ENCODE results near the gene USP12.
A peak's percentile ranks its signal among the peaks of the same experiment; 100 is the strongest.

The USP12 gene

DNA sequence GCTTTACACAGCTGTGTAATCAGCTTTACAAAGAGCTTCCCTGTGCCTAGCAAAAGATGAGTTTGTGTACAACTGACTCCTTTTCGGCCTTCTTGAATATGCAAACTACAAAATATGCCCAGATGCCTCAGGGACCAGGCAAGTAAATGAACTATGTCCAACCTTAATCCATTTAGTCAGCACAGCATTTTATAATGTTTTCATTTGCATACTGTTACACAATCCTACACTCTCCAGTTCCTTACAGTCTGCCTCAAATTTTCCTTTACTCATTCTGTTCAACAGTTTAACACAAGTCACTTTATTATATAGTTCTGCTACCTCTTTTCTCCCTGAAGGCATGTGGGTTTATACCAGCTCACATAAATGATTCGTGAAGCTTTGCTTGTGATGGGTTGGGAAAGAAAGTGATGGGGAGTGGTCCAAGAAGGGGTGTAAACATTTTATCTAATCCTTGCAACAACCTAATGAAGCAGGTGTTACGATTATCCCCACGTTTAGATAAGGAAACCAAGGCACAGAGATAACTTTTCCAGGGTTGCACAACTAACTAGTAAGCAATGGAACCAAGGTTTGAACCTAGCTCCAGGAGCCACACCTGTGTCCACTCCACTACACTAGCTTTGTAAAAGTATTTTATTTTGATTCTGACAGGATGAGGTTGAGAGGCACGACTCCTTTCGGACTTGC lies 3.3 kb upstream of the USP12 start:
- Histone ChIP-seq H3K27me3 (ENCODE audit: low read depth) (no peaks in the 10 kb centered on the region), H3K36me3 (replicated peaks) (no peaks in the 10 kb centered on the region), H3K9me3 (no peaks in the 10 kb centered on the region), H3K4me3 (no peak overlapping the region), H3K4me1 (peaks cover 16% of the 10 kb centered on the region)
- DNase-seq (ENCODE audit: low spot score in 2 of 2) = peak; percentile 34 to 44
- in situ Hi-C loops (cut with MboI; ENCODE audit: low sequenced_read_pairs) = no loop called here

DNA sequence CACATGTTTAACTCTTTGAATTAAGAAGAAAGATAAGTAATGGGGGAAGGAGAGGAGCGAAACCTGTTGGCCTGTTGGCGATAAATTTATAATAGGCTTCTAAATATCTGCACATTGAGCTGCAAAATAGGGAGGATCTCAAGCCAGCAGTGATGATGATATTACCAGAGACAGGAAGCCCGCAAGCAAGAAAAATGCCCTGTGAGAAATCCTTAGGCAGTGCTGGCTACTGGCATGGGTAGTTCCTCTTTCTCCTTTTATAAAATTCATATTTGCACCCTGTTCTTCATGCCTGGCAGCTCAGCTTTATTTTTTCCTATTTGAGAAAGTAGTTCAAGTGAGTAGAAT lies 858 bp upstream of the USP12 start:
- peak overlapping the region; percentile 75 for H3K4me3 ChIP-seq
- DNase-seq (ENCODE audit: low spot score in 2 of 2) = no peak
- in situ Hi-C loops (cut with MboI; ENCODE audit: low sequenced_read_pairs) = no loop called here
- H3K36me3 ChIP-seq (replicated peaks) = no peaks in the 10 kb centered on the region
- no peaks in the 10 kb centered on the region for H3K9me3 ChIP-seq
- H3K4me1 ChIP-seq = peaks cover 22% of the 10 kb centered on the region
- H3K27me3 ChIP-seq (ENCODE audit: low read depth) = no peaks in the 10 kb centered on the region

DNA sequence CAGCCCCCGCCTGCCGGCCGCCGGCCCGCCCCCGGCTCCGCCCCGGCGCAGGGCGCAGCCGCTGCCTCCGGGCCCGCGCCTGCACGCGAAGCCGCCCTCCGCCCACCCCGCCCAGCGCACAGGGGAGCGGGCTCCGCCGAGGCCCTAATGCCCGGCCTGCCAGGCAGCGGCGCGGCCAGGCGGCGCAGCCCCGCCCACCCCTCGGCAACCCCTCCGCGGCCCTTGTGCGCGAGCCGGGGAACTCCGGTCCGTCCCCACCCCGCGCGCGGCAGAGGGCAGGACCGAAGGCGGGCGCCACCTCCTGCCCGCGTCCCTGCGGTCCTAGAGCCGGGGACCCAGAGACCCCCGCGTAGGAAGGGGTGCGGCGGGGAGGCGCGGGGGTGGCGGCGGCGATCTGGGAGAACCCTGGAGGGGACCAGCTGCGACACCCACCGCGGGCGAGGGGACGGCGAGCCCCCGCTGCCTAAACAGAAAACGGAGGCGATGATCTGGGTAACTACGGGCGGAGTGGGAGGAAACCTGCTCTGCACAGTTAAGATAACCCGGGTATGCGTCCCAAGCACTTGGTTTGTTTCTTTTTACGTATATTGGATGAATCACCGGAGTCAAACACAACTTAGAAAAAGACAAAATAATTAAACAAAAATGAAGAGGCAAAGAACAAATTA lies 350 bp upstream of the USP12 start:
- peak overlapping the region; percentile 75 for H3K4me3 ChIP-seq
- in situ Hi-C loops (cut with MboI; ENCODE audit: low sequenced_read_pairs) = no loop called here
- H3K9me3 ChIP-seq = no peaks in the 10 kb centered on the region
- no peaks in the 10 kb centered on the region for H3K27me3 ChIP-seq (ENCODE audit: low read depth)
- H3K4me1 ChIP-seq = peaks cover 22% of the 10 kb centered on the region
- no peaks in the 10 kb centered on the region for H3K36me3 ChIP-seq (replicated peaks)
- DNase-seq (ENCODE audit: low spot score in 2 of 2) = peak; percentile 84 to 94

DNA sequence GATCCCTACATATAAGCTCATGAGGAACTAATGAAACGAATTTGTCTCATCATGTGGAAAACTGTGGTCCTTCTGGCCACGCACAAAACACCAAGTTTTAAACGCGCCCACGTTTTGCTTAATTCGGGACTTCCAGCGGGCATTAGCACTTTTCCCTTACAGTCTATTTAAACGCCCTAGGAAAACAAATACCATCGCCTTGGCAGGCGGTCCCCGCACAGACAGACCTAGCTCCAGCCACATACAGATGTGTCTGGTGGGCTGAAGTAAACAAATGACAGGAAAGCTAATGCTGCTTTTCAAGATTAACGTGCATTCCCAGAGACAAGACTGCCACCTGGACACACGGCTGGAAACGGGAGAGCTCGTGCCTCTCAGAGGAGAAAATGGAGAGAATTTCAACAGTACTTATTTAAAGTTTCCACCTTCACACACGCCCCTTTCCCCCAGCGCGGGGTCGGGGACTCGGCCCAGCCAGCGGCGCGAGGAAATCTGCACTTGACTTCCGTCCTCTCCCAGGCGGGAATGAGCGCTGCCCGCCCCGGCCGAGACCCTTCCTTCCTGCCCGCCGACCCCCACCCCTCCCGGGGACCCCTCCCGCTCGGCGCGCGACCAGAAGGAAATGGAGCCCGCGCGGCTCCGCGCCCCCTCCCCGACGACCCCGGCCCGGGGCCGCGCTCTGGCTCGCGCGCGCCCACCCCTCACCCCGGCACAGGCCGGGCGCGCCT lies 931 bp downstream of the USP12 start:
- Histone ChIP-seq H3K4me3 (peak overlapping the region; percentile 48), H3K9me3 (no peaks in the 10 kb centered on the region), H3K4me1 (peaks cover 22% of the 10 kb centered on the region), H3K36me3 (replicated peaks) (no peaks in the 10 kb centered on the region), H3K27me3 (ENCODE audit: low read depth) (no peaks in the 10 kb centered on the region)
- DNase-seq (ENCODE audit: low spot score in 2 of 2) = peak; percentile 21 to 69
- in situ Hi-C loops (cut with MboI; ENCODE audit: low sequenced_read_pairs) = no loop called here

DNA sequence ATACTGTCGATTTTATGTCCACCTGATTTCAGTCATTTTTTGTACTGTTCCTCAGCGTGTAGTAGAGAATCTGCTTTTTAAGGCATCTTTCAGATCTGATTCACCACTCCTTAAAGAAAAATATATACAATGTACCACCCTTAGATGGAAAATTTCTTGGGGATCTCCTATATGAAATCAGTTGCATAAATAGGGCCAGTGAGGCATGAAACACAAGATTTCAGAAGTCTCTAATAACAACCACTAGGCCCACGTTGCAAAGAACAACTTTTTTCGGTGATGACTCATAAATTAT lies 1.4 kb downstream of the USP12 start:
- Histone ChIP-seq H3K36me3 (replicated peaks) (no peaks in the 10 kb centered on the region), H3K4me1 (peaks cover 22% of the 10 kb centered on the region), H3K4me3 (peak overlapping the region; percentile 48), H3K9me3 (no peaks in the 10 kb centered on the region), H3K27me3 (ENCODE audit: low read depth) (no peaks in the 10 kb centered on the region)
- no peak for DNase-seq (ENCODE audit: low spot score in 2 of 2)
- in situ Hi-C loops (cut with MboI; ENCODE audit: low sequenced_read_pairs) = no loop called here

DNA sequence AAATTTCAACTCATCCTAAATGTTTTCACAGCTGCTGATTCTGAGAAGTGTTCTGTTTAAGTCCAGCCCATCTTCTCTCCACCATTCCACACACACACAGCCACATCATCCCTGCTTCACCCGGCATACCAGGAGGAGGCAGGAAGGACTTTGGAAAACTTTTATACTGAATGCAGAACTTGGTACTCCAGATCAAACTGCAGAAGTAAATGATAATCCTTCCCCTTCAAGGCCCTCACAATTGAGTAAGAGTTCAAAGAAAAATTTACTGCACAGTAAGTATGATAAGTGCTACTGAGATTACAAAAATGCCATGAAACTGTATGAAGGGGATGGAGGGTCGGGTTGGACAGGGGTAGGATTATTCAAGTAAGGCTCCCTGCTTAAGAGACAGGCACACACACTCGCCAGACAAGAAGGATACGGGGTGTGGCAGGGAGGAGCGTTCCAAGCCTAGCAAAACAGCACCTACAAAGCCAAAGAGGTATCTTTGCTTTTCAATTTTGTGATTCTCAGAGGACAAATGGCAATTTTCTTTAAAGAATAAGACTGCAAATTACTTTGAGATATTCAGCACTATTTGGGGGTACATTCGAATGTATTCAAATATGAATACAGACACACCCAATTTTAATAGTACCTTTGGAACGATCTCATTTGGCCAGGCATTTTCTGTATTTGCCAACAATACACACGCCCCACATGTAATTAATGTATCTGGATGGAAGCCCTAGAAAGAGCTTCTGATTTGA lies 2.5 kb downstream of the USP12 start:
- no peak for DNase-seq (ENCODE audit: low spot score in 2 of 2)
- Histone ChIP-seq H3K9me3 (no peaks in the 10 kb centered on the region), H3K4me1 (peaks cover 12% of the 10 kb centered on the region), H3K4me3 (no peak overlapping the region), H3K27me3 (ENCODE audit: low read depth) (no peaks in the 10 kb centered on the region), H3K36me3 (replicated peaks) (no peaks in the 10 kb centered on the region)
- in situ Hi-C loops (cut with MboI; ENCODE audit: low sequenced_read_pairs) = no loop called here

DNA sequence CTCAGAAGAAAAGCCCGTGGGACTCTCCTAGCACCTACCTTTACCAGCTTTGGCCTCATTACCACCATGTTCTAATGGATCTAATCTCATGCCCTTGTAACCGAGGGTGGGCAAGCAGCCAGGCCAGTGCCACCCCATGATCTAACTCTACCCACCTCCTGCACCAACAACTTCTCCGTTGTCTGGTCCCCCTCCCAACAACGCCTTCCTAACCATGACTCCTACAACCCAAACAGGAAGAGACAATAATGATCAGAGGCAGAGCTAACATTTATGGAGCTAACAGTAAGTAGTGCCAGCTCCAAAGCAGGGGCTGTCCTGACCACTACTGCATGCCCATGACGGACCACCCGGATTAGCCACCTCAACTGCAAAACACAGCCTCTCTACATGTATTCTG lies 3.5 kb downstream of the USP12 start:
- in situ Hi-C loops (cut with MboI; ENCODE audit: low sequenced_read_pairs) = no loop called here
- no peak for DNase-seq (ENCODE audit: low spot score in 2 of 2)

DNA sequence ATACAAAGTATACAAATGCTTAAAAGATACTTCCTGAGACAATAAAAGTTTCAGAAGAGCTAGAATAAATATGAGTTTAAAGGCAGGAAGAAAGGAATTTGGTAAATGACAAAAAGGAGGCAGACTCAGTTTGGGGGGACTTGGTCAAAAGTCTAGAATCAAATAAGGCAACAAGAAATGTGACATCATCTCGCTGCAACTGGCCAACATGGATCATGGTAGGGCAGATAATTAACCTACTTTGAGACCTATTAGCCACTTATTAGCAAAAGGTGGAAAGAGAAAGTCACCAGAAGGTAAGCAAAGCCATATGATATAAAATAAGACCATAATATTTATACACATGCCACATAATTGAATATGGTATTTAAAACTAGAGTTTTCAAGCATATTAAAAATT lies 5.3 kb downstream of the USP12 start:
- peaks cover 12% of the 10 kb centered on the region for H3K4me1 ChIP-seq
- DNase-seq (ENCODE audit: low spot score in 2 of 2) = no peak
- no peaks in the 10 kb centered on the region for H3K9me3 ChIP-seq
- no peaks in the 10 kb centered on the region for H3K27me3 ChIP-seq (ENCODE audit: low read depth)
- H3K4me3 ChIP-seq = no peak overlapping the region
- no peaks in the 10 kb centered on the region for H3K36me3 ChIP-seq (replicated peaks)
- in situ Hi-C loops (cut with MboI; ENCODE audit: low sequenced_read_pairs) = no loop called here

More for the DNA sequence above, 3.5 kb downstream of the USP12 start:
- no peaks in the 10 kb centered on the region for H3K36me3 ChIP-seq (replicated peaks)
- H3K4me3 ChIP-seq = no peak overlapping the region
- H3K27me3 ChIP-seq (ENCODE audit: low read depth) = no peaks in the 10 kb centered on the region
- H3K9me3 ChIP-seq = no peaks in the 10 kb centered on the region
- H3K4me1 ChIP-seq = peaks cover 12% of the 10 kb centered on the region

DNA sequence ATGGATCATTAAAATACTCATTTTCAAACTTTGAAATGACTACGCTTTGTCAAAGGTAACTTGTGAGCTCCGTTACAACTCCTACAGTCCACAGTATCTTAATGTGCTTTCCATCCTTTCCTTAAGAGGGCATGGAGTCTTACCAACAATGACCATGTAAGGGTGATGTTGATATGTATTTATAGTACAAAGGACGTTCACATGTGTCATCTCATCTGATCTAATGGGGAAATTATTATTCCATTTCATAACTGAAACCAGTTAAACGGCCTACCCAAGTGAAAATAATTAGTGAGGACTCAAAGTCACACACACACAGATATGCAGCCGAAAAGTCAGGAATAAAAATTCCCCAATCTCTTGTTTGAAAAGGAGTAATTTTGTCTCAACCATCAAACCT lies 9.6 kb downstream of the USP12 start:
- Histone ChIP-seq H3K4me3 (no peak overlapping the region), H3K9me3 (no peaks in the 10 kb centered on the region), H3K4me1 (no peaks in the 10 kb centered on the region), H3K27me3 (ENCODE audit: low read depth) (no peaks in the 10 kb centered on the region), H3K36me3 (replicated peaks) (no peaks in the 10 kb centered on the region)
- in situ Hi-C loops (cut with MboI; ENCODE audit: low sequenced_read_pairs) = no loop called here
- no peak for DNase-seq (ENCODE audit: low spot score in 2 of 2)

DNA sequence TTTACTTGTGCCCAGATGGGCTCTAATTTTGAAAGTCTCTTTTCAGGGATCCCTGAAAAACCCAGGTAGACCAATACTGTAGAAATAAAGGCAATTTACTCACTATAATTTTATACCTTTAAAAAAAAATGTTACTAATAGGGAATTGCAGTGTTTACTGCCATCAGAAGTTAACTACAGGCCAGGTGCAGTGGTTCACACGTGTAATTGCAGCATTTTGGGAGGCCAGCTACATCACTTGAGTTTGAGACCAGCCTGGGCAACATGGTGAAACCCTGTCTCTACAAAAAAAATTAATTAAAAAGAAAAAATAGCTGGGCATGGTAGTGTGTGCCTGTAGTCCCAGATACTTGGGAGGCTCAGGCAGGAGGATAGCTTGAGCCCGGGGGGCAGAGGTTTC lies 10.2 kb downstream of the USP12 start:
- Histone ChIP-seq H3K4me3 (no peak overlapping the region), H3K9me3 (no peaks in the 10 kb centered on the region), H3K36me3 (replicated peaks) (no peaks in the 10 kb centered on the region), H3K4me1 (no peaks in the 10 kb centered on the region), H3K27me3 (ENCODE audit: low read depth) (no peaks in the 10 kb centered on the region)
- DNase-seq (ENCODE audit: low spot score in 2 of 2) = no peak
- in situ Hi-C loops (cut with MboI; ENCODE audit: low sequenced_read_pairs) = no loop called here

DNA sequence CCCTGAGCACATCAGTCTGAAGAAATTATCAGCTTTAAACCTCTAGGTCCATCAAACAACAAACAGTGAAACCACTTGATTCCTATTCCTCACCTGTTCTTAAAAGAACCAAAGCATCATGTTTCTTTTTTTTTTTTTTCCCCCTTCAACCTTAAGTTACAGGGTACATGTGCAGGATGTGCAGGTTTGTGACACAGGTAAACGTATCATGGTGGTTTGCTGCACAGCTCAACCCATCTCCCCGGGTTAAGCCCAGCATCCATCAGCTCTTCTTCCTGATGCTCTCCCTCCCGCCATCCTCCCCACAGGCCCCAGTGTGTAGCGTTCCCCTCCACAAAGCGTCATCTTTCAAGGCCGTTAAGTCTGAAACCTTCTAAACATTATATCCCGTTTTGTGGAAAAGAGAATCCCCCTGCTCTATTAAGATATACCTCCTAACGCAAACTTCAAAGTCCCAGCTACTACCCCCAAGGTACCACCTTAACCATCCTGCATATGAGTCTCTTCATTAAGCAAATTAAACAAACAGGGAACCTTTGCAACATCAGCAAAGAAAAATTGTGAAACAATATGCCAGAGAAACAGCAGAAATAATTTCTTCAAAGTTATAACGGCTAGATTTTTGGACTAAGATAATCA lies 10.8 kb downstream of the USP12 start:
- Histone ChIP-seq H3K4me3 (no peak overlapping the region), H3K4me1 (no peaks in the 10 kb centered on the region), H3K9me3 (no peaks in the 10 kb centered on the region), H3K27me3 (ENCODE audit: low read depth) (no peaks in the 10 kb centered on the region), H3K36me3 (replicated peaks) (no peaks in the 10 kb centered on the region)
- in situ Hi-C loops (cut with MboI; ENCODE audit: low sequenced_read_pairs) = no loop called here
- DNase-seq (ENCODE audit: low spot score in 2 of 2) = no peak

DNA sequence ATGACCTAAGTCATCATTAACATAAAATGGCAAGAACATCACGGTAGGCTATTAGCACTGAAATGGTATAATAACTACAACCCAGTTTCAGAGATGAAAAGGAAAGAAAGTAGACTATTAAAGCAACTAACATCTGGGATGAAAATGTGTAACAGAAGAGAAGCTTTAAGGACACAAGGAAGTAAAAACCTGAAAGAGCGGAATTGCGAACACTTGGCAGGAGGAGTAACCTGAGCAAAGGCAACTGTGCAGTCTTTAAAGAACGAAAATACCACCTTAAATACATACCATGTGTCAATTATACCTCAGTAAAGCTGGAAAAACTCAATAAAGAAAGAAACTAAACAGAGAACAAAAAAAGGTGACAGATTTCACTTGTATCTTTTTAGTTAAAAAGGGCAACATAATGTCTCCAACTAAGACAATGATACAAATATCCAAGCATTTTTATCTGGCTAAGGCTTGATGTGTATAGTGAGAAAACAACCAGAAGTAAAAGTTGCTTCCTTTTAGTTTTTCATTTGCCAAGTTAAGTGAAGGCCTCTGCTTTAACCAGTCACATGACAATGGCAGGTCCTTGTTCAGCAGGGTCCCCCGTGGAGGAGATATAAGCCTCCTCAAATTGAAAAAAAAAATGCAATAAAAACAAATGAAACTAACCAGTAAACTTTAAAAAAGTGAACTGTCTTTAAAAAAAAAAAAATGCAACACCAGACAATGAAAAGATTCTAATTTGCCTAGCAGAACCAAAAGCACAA lies 11.6 kb downstream of the USP12 start:
- Histone ChIP-seq H3K27me3 (ENCODE audit: low read depth) (no peaks in the 10 kb centered on the region), H3K4me1 (no peaks in the 10 kb centered on the region), H3K4me3 (no peak overlapping the region), H3K36me3 (replicated peaks) (no peaks in the 10 kb centered on the region), H3K9me3 (no peaks in the 10 kb centered on the region)
- in situ Hi-C loops (cut with MboI; ENCODE audit: low sequenced_read_pairs) = no loop called here
- no peak for DNase-seq (ENCODE audit: low spot score in 2 of 2)

DNA sequence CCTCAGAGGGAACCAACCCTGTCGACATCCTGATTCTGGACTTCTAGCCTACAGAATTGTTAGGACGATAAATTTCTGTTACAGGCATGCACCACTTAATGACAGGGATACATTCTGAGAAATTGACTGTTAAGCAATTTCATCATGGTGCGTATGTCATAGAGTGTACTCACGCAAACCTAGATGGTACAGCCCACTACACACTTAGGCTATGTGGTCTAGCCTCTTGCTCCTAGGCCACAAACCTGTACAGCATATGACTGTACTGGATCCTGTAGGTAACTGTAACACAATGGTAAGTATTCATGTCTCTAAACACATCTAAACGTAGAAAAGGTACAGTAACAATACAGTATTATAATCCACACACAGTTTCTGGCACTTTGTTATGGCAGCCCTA lies 13.3 kb downstream of the USP12 start:
- H3K9me3 ChIP-seq = no peaks in the 10 kb centered on the region
- in situ Hi-C loops (cut with MboI; ENCODE audit: low sequenced_read_pairs) = no loop called here
- no peak overlapping the region for H3K4me3 ChIP-seq
- H3K4me1 ChIP-seq = no peaks in the 10 kb centered on the region
- no peaks in the 10 kb centered on the region for H3K27me3 ChIP-seq (ENCODE audit: low read depth)
- H3K36me3 ChIP-seq (replicated peaks) = no peaks in the 10 kb centered on the region
- DNase-seq (ENCODE audit: low spot score in 2 of 2) = no peak

Data from HAP-1 (cell line).